Astrocyte of the cerebellum (primary cell): ENCODE data around the gene CHCHD6.

ENCODE experiments used
- DNase-seq: peaks from one replicate; pipeline ENCODE4 v3.0.0-alpha.2; 2011; ENCODE audit warnings: low read depth
- H3K4me3 ChIP-seq: 2 replicates; pipeline ENCODE4 v1.5.1; 2011; ENCODE audit warnings: mild to moderate bottlenecking, low read depth, low read length, moderate library complexity
- CTCF ChIP-seq: IDR thresholded peaks from 2 replicates; pipeline ENCODE4 v1.5.1; 2012; ENCODE audit warnings: low read length, low read depth, moderate library complexity, mild to moderate bottlenecking; ENCODE audit errors: missing control alignments
- in situ Hi-C: cut with HindIII; loops from 2 replicates; pipeline ENCODE4 v1.10.0; 2017; ENCODE audit warnings: low sequenced_read_pairs

Gene CHCHD6

GRCh38 chr3:126665221-126665936 lies 38.7 kb upstream of the CHCHD6 start:
- no peak for TF ChIP-seq CTCF
- no peak overlapping the region for H3K4me3 ChIP-seq
- in situ Hi-C loops = no loop called here
- no peak for DNase-seq

- no peak for DNase-seq
- no peak overlapping the region for H3K4me3 ChIP-seq
- no peak for TF ChIP-seq CTCF
- in situ Hi-C loops = no loop called here
Measured at GRCh38 chr3:126665959-126666657, 37.9 kb upstream of the CHCHD6 start.

- in situ Hi-C loops = no loop called here
Measured at GRCh38 chr3:126666658-126667528, 37.1 kb upstream of the CHCHD6 start.

GRCh38 chr3:126667631-126668449 lies 36.2 kb upstream of the CHCHD6 start:
- in situ Hi-C loops = no loop called here
- DNase-seq = no peak
- H3K4me3 ChIP-seq = no peak overlapping the region
- no peak for TF ChIP-seq CTCF

More at GRCh38 chr3:126666658-126667528, 37.1 kb upstream of the CHCHD6 start:
- no peak for TF ChIP-seq CTCF
- no peak for DNase-seq
- H3K4me3 ChIP-seq = no peak overlapping the region

GRCh38 chr3:126668450-126669401 lies 35.3 kb upstream of the CHCHD6 start:
- TF ChIP-seq CTCF = no peak
- no peak overlapping the region for H3K4me3 ChIP-seq
- in situ Hi-C loops = no loop called here
- no peak for DNase-seq
